GM23338 (cell line): Measurements from ENCODE around the gene SCN4B.
"Not testable (repeated sequence)": the region's sequence is repeated elsewhere in the genome, so short reads cannot be mapped to it uniquely, and the experiment has no call there.

Source experiments
- CTCF ChIP-seq, 2 experiments: fragments of 200-600 bp in 1 of 2; sonication (generic) in 1 of 2; conservative IDR thresholded peaks; 2 replicates each; pipeline versions ENCODE4 v1.5.1 to v1.6.1; 2016 to 2017; ENCODE audit warnings: antibody characterized with exemption in 2 of 2, low read depth in 2 of 2, mild to moderate bottlenecking in 2 of 2, moderate library complexity in 1 of 2
- EZH2 ChIP-seq: fragments of 200-600 bp; sonication (generic); IDR thresholded peaks from one replicate; pipeline ENCODE4 v1.8.0; 2017; ENCODE audit warnings: antibody characterized with exemption, mild to moderate bottlenecking, low read depth; ENCODE audit not compliant: unreplicated experiment
- EZH2phosphoT487 ChIP-seq: fragments of 200-600 bp; sonication (generic); IDR thresholded peaks from one replicate; pipeline ENCODE4 v1.8.1; 2018; ENCODE audit warnings: antibody characterized with exemption; ENCODE audit not compliant: unreplicated experiment
- JUNB ChIP-seq: IDR thresholded peaks from one replicate; pipeline ENCODE4 v1.6.1; 2016; ENCODE audit warnings: antibody characterized with exemption; ENCODE audit not compliant: unreplicated experiment
- POLR2AphosphoS5 ChIP-seq: IDR thresholded peaks from 2 replicates; pipeline ENCODE4 v1.6.1; 2016; ENCODE audit warnings: antibody characterized with exemption, low read depth
- REST ChIP-seq: IDR thresholded peaks from one replicate; pipeline ENCODE4 v1.6.1; 2018; ENCODE audit warnings: antibody characterized with exemption; ENCODE audit not compliant: unreplicated experiment

GRCh38 chr11:118183691-118184090, 31.1 kb upstream of the SCN4B start:
- TF ChIP-seq CTCF (conservative IDR thresholded peaks at IDR 0.05; ENCODE audit: low read depth in 2 of 2); REST; POLR2AphosphoS5; EZH2; EZH2phosphoT487; JUNB: not testable (repeated sequence)
